ENCODE measurements around the gene CERS6. TPM values are rescaled to one million over a fixed set of nuclear protein-coding genes. Genes with fewer than 3 reads are reported as not detected.
"Not testable (repeated sequence)": the region's sequence is repeated elsewhere in the genome, so short reads cannot be mapped to it uniquely, and the experiment has no call there.

The CERS6 gene
- total RNA-seq, 4 donors from 2014 or later: 35.7 to 60.6 (median 39.2) TPM

DNA sequence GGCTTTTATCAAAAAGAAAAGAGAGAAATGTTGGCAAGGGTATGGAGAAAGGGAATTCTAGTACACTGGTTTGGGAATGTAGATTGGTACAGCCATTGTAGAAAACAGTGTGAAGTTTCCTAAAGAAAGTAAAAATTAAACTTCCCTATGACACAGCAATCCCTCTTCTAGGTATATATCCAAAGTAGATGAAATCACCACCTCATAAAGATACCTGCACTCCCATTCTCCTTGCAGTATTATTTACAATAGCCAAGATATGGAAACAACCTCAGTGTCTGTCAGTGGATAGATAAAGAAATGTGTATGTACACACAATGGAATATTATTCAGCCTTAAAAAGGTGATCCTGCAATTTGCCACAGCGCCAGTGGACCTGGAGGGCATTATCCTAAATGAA lies 199.1 kb downstream of the CERS6 start:
- Histone ChIP-seq H3K9me3 (no peaks in the 10 kb centered on the region), H3K27me3 (no peaks in the 10 kb centered on the region), H3K36me3 (no peaks in the 10 kb centered on the region), H3K27ac (no peak overlapping the region), H3K4me1 (peaks cover 6 to 7% of the 10 kb centered on the region in 2 donors), H3K4me3 (replicated peaks in 1 of 3) (no peak overlapping the region)
- DNase-seq: no peak
- intact Hi-C loops (cut with DNase I): no loop called here
- TF ChIP-seq, protein P1, sequence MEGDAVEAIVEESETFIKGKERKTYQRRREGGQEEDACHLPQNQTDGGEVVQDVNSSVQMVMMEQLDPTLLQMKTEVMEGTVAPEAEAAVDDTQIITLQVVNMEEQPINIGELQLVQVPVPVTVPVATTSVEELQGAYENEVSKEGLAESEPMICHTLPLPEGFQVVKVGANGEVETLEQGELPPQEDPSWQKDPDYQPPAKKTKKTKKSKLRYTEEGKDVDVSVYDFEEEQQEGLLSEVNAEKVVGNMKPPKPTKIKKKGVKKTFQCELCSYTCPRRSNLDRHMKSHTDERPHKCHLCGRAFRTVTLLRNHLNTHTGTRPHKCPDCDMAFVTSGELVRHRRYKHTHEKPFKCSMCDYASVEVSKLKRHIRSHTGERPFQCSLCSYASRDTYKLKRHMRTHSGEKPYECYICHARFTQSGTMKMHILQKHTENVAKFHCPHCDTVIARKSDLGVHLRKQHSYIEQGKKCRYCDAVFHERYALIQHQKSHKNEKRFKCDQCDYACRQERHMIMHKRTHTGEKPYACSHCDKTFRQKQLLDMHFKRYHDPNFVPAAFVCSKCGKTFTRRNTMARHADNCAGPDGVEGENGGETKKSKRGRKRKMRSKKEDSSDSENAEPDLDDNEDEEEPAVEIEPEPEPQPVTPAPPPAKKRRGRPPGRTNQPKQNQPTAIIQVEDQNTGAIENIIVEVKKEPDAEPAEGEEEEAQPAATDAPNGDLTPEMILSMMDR (IDR thresholded peaks at IDR 0.05): no peak
- no peak for TF ChIP-seq POLR2A (IDR thresholded peaks at IDR 0.05)
- 96 to 97% methylated on average over 1 of the region's 1 CpG for WGBS, 2 donors

DNA sequence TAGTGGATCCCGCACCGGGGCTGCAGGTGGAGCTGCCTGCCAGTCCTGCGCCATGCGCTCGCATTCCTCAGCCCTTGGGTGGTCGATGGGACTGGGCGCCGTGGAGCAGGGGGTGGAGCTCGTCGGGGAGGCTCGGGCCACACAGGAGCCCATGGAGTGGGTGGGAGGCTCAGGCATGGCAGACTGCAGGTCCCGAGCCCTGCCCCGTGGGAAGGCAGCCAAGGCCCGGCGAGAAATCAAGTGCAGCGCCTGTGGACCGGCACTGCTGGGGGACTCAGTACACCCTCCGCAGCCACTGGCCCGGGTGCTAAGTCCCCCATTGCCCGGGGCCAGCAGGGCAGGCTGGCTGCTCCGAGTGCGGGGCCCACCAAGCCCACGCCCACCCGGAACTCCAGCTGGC lies 201.3 kb downstream of the CERS6 start:
- WGBS, 2 donors: 97 to 100% methylated on average over 1 to 6 of the region's 24 CpGs
- intact Hi-C loops (cut with DNase I): not testable (repeated sequence)

DNA sequence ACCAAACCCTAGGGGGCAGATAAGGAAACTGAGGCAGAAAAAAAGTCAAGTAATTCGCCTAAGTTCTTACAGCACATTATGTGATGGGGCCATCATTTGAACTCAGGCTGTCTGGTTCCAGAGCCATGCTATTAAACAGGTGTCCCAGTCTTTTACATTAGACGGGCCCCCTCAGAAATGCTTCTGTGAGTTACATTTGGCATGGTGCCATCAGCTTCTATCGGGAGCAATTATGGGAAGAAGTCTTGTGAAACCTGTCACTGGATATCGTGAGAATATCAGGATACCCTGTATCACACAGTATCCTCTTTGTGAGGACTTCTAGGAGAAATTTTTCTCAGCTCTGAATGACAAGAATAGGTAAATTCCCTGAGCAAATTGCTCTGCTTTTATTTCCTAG lies 202.6 kb downstream of the CERS6 start:
- Histone ChIP-seq H3K4me1 (peaks cover 6 to 7% of the 10 kb centered on the region in 2 donors), H3K36me3 (no peaks in the 10 kb centered on the region), H3K9me3 (no peaks in the 10 kb centered on the region), H3K27me3 (no peaks in the 10 kb centered on the region), H3K4me3 (replicated peaks in 1 of 3) (no peak overlapping the region), H3K27ac (no peak overlapping the region)
- intact Hi-C loops (cut with DNase I): no loop called here
- DNase-seq: no peak
- WGBS, 2 donors: 46 to 60% methylated on average over 4 of the region's 4 CpGs
- no peak for TF ChIP-seq POLR2A (IDR thresholded peaks at IDR 0.05)

More for the DNA sequence above, 201.3 kb downstream of the CERS6 start:
- H3K9me3 ChIP-seq; DNase-seq; H3K4me1 ChIP-seq; H3K4me3 ChIP-seq (replicated peaks in 1 of 3); H3K27ac ChIP-seq; H3K36me3 ChIP-seq; H3K27me3 ChIP-seq: not testable (repeated sequence)

DNA sequence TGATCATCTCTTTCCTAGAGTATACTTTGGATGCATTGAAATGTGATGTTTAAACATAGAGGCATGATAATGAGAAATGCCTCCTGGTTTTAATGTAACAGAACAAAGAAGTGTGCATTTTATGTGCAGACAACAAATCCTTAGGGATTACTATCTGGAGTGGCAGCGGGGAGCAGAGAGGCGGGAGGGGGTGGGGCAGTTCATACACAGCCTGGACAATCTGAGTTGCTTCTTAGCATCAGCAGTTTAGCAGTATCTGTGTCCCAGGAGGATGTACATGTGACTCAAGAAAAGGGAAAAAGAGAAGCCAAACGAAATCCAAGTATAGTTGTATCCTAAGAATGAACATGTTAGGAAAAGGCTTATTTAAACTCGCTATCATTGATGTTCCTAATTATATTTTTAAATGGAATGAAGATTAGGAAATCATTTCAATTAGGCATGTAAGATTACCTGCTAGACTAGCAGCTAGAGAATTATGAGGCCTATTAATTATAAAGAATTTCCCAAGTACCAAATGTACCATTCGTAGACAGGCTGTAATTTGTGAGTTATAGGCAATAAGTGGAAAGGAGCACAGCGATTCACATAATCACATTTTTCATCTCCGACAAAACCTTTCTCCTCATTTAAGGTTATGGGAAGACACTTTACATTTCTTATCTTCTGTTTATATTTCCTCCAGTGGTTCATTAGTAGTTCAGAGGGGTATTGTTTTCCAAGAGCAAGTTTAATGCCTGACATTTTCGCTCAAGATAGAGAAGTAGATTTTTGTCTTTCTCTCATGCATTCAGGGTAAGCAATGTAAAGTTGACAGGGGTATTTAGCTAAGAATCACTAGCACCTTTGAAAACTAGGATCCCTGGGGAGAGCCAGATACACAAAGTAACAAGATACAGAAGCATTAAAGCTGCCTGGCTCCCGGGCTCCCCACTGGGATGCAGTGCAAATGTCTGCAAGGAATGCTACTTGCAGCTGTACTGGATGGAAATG lies 205.1 kb downstream of the CERS6 start:
- Histone ChIP-seq H3K4me3 (replicated peaks in 1 of 3) (no peak overlapping the region), H3K27ac (no peak overlapping the region), H3K36me3 (no peaks in the 10 kb centered on the region), H3K9me3 (no peaks in the 10 kb centered on the region), H3K4me1 (peaks cover 6 to 7% of the 10 kb centered on the region in 2 donors), H3K27me3 (no peaks in the 10 kb centered on the region)
- DNase-seq: no peak
- intact Hi-C loops (cut with DNase I): no loop called here
- WGBS, 2 donors: 85 to 86% methylated on average over 9 of the region's 9 CpGs
- TF ChIP-seq, protein P1 (IDR thresholded peaks at IDR 0.05): no peak
- no peak for TF ChIP-seq POLR2A (IDR thresholded peaks at IDR 0.05)

DNA sequence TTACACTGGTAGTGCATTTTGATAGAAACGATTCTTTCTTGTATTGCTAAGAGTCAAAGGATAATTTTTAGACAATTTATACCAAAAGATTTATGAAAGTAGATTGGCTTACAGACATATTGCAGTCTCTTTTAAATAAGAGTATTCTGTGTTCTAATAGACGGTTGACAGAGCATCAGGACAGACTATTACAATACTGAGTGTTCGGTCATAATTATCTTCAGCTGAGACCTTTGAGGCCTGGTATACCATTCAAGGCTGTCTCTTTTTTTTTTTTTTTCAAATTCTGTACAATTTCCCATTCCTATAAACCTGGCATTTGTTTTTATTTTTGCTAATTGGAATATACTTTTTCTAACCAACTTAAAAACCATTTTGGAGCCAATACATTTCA lies 205.8 kb downstream of the CERS6 start:
- Histone ChIP-seq H3K36me3 (no peaks in the 10 kb centered on the region), H3K27ac (no peak overlapping the region), H3K27me3 (no peaks in the 10 kb centered on the region), H3K4me1 (peaks cover 6 to 7% of the 10 kb centered on the region in 2 donors), H3K4me3 (replicated peaks in 1 of 3) (no peak overlapping the region), H3K9me3 (no peaks in the 10 kb centered on the region)
- intact Hi-C loops (cut with DNase I): no loop called here
- no peak for DNase-seq
- no peak for TF ChIP-seq POLR2A (IDR thresholded peaks at IDR 0.05)
- TF ChIP-seq, protein P1 (IDR thresholded peaks at IDR 0.05): no peak
- WGBS, 2 donors: 74 to 79% methylated on average over 3 of the region's 3 CpGs

DNA sequence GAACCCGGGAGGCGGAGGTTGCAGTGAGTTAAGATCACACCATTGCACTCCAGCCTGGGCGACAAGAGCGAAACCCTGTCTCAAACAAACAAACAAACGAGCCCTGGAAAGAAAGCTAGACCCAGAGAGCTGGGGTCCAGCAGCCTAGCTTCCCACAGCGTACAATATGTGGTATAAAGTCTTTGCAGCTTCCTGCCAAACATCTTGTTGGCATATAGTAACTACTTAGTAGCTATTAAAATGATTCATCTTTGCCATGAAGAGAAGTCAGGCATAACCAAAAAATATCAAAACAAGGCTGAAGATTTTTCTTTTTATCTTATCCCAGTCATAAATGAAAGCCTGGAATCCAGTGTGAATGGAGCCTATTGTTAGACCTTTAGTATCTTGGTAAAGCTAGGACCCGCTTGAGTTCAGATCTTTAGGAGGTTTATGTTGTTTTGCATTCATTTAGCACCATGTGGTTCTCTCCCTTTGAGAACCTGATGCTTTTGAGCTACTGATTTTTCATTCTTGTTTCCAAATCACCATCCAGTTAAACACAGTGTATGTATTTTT lies 206.7 kb downstream of the CERS6 start:
- no peak for TF ChIP-seq POLR2A (IDR thresholded peaks at IDR 0.05)
- TF ChIP-seq, protein P1 (IDR thresholded peaks at IDR 0.05): no peak
- H3K27me3 ChIP-seq: no peaks in the 10 kb centered on the region
- DNase-seq: no peak
- H3K4me1 ChIP-seq: peaks cover 6 to 7% of the 10 kb centered on the region in 2 donors
- WGBS, 2 donors: 93 to 97% methylated on average over 7 of the region's 7 CpGs
- H3K36me3 ChIP-seq: no peaks in the 10 kb centered on the region
- H3K9me3 ChIP-seq: no peaks in the 10 kb centered on the region
- intact Hi-C loops (cut with DNase I): no loop called here
- H3K27ac ChIP-seq: no peak overlapping the region
- H3K4me3 ChIP-seq (replicated peaks in 1 of 3): no peak overlapping the region

Data from thyroid gland (tissue), 4 donors.